IMR-90 (cell line): ENCODE data around the gene SYNPR. TPM values are rescaled to one million over a fixed set of nuclear protein-coding genes. Genes with fewer than 3 reads are reported as not detected.

Experiments
- ATAC-seq: fragments of 200-7000 bp; cut with Tn5 transposase; 2 replicates; pipeline ENCODE4 v1.9.1; 2020; ENCODE audit warnings: low read depth, mild to moderate bottlenecking, moderate library complexity
- BruUV-seq: library from RNA; stranded (reverse); fragments of 400-500 nt; replicated peaks from 2 replicates; lab custom pipeline; 2021; lab: Mats Ljungman, UMichigan
- CTCF ChIA-PET: fragments of 300-600 bp; formaldehyde crosslinking; extraction: SDS; loops from one replicate; lab custom pipeline; 2021; ENCODE audit warnings: antibody characterized with exemption; lab: Yijun Ruan, JAX
- POLR2A ChIA-PET: fragments of 300-600 bp; sonication (Branson Sonifier 250); formaldehyde crosslinking; loops from one replicate; lab custom pipeline; 2022; ENCODE audit warnings: antibody characterized with exemption; ENCODE audit not compliant: unreplicated experiment; lab: Charles Lee
- DNase-seq: peaks from one replicate; pipeline ENCODE4 v3.0.0; 2013
- H2AFZ ChIP-seq: replicated peaks from 2 replicates; pipeline ENCODE3; 2013; ENCODE audit warnings: low read length, mild to moderate bottlenecking; ENCODE audit not compliant: poor library complexity
- H2AK5ac ChIP-seq: 2 replicates; pipeline ENCODE4 v1.6.1; 2013; ENCODE audit warnings: low read depth, low read length, inconsistent platforms
- H2AK9ac ChIP-seq: replicated peaks from 2 replicates; pipeline ENCODE3; 2013; ENCODE audit warnings: mild to moderate bottlenecking, low read depth, low read length, moderate library complexity; ENCODE audit not compliant: poor library complexity
- H2BK120ac ChIP-seq: 2 replicates; pipeline ENCODE4 v1.6.1; 2013; ENCODE audit warnings: low read depth, low read length, inconsistent platforms
- H2BK15ac ChIP-seq: 3 replicates; pipeline ENCODE4 v1.6.1; 2013; ENCODE audit warnings: low read depth, low read length, inconsistent platforms
- H2BK20ac ChIP-seq: 2 replicates; pipeline ENCODE4 v1.6.1; 2013; ENCODE audit warnings: low read depth, mild to moderate bottlenecking, inconsistent platforms, low read length, moderate library complexity
- H2BK5ac ChIP-seq: 2 replicates; pipeline ENCODE4 v1.6.1; 2013; ENCODE audit warnings: mild to moderate bottlenecking, low read depth, low read length, inconsistent platforms; ENCODE audit not compliant: poor library complexity, severe bottlenecking
- H3K14ac ChIP-seq: replicated peaks from 2 replicates; pipeline ENCODE4 v1.6.1; 2013; ENCODE audit warnings: low read depth, low read length, inconsistent platforms
- H3K18ac ChIP-seq: 2 replicates; pipeline ENCODE4 v1.6.1; 2013; ENCODE audit warnings: low read depth, low read length, control low read depth
- H3K23ac ChIP-seq: 2 replicates; pipeline ENCODE4 v1.6.1; 2013; ENCODE audit warnings: low read depth, low read length, inconsistent platforms
- H3K27ac ChIP-seq: 2 replicates; pipeline ENCODE4 v1.5.1; 2013; ENCODE audit warnings: mild to moderate bottlenecking, control low read depth, low read length; ENCODE audit not compliant: insufficient read depth
- H3K27me3 ChIP-seq: 2 replicates; pipeline ENCODE4 v1.6.1; 2013; ENCODE audit warnings: low read length; ENCODE audit not compliant: control insufficient read depth, insufficient read depth
- H3K36me3 ChIP-seq: 2 replicates; pipeline ENCODE4 v1.6.1; 2013; ENCODE audit warnings: low read length, mixed read lengths; ENCODE audit not compliant: control insufficient read depth, insufficient read depth
- H3K4ac ChIP-seq: 2 replicates; pipeline ENCODE4 v1.6.1; 2013; ENCODE audit warnings: low read depth, low read length, inconsistent platforms
- H3K4me1 ChIP-seq: 2 replicates; pipeline ENCODE4 v1.6.1; 2013; ENCODE audit warnings: low read length, mixed read lengths; ENCODE audit not compliant: control insufficient read depth, insufficient read depth
- H3K4me2 ChIP-seq: 2 replicates; pipeline ENCODE4 v1.6.1; 2013; ENCODE audit warnings: low read depth, mild to moderate bottlenecking, control low read depth, low read length, moderate library complexity
- H3K4me3 ChIP-seq: 2 replicates; pipeline ENCODE4 v1.5.1; 2013; ENCODE audit warnings: low read depth, mild to moderate bottlenecking, control low read depth, low read length, moderate library complexity; ENCODE audit not compliant: insufficient read depth
- H3K56ac ChIP-seq: 2 replicates; pipeline ENCODE4 v1.6.1; 2013; ENCODE audit warnings: low read length, inconsistent platforms; ENCODE audit not compliant: insufficient read depth; ENCODE audit errors: extremely low read depth
- H3K79me1 ChIP-seq, 2 experiments: 2 replicates each; pipeline ENCODE4 v1.6.1; 2013; ENCODE audit warnings: low read length in 2 of 2, inconsistent platforms in 1 of 2, low read depth in 1 of 2
- H3K9ac ChIP-seq: 2 replicates; pipeline ENCODE4 v1.6.1; 2013; ENCODE audit warnings: low read depth, low read length, control low read depth
- H3K9me1 ChIP-seq: 2 replicates; pipeline ENCODE4 v1.6.1; 2013; ENCODE audit warnings: low read length, inconsistent platforms; ENCODE audit not compliant: insufficient read depth
- H3K9me3 ChIP-seq: 2 replicates; pipeline ENCODE4 v1.6.1; 2013; ENCODE audit warnings: low read length; ENCODE audit not compliant: control insufficient read depth, insufficient read depth
- H4K20me1 ChIP-seq: 2 replicates; pipeline ENCODE4 v1.6.1; 2013; ENCODE audit warnings: low read length, inconsistent platforms; ENCODE audit not compliant: insufficient read depth
- H4K5ac ChIP-seq: 2 replicates; pipeline ENCODE4 v1.6.1; 2013; ENCODE audit warnings: mild to moderate bottlenecking, low read depth, low read length, control low read depth
- H4K8ac ChIP-seq, 2 experiments: 2 replicates each; pipeline ENCODE4 v1.6.1; 2013; ENCODE audit warnings: low read depth in 2 of 2, low read length in 2 of 2, control low read depth in 1 of 2, inconsistent platforms in 1 of 2
- H4K91ac ChIP-seq: 2 replicates; pipeline ENCODE4 v1.6.1; 2013; ENCODE audit warnings: low read depth, low read length, inconsistent platforms; ENCODE audit not compliant: insufficient read depth
- BHLHE40 ChIP-seq: fragments of 150-350 bp; IDR thresholded peaks from 2 replicates; pipeline ENCODE4 v1.6.1; 2016; ENCODE audit warnings: mild to moderate bottlenecking, low read depth, low read length
- CEBPB ChIP-seq: IDR thresholded peaks from 2 replicates; pipeline ENCODE4 v1.6.1; 2012; ENCODE audit warnings: low read depth, low read length, improper control_type of control experiment
- CHD1 ChIP-seq: IDR thresholded peaks from 2 replicates; pipeline ENCODE4 v1.6.1; 2012; ENCODE audit warnings: low read depth, low read length, improper control_type of control experiment
- CTCF ChIP-seq: conservative IDR thresholded peaks from 2 replicates; pipeline ENCODE4 v1.5.1; 2012; ENCODE audit warnings: mild to moderate bottlenecking, low read depth, low read length, improper control_type of control experiment
- ELK1 ChIP-seq: fragments of 150-350 bp; IDR thresholded peaks from 2 replicates; pipeline ENCODE4 v1.6.1; 2016; ENCODE audit warnings: low read depth, mild to moderate bottlenecking, low read length, moderate library complexity, borderline replicate concordance
- FOS ChIP-seq: fragments of 150-350 bp; IDR thresholded peaks from 2 replicates; pipeline ENCODE4 v1.6.1; 2016; ENCODE audit warnings: low read depth, low read length
- MAFK ChIP-seq: IDR thresholded peaks from 2 replicates; pipeline ENCODE4 v1.6.1; 2012; ENCODE audit warnings: low read depth, low read length, improper control_type of control experiment
- MAZ ChIP-seq: IDR thresholded peaks from 2 replicates; pipeline ENCODE4 v1.6.1; 2012; ENCODE audit warnings: low read depth, mild to moderate bottlenecking, low read length, improper control_type of control experiment, moderate library complexity, borderline replicate concordance
- MXI1 ChIP-seq: IDR thresholded peaks from 2 replicates; pipeline ENCODE4 v1.6.1; 2012; ENCODE audit warnings: low read depth, mild to moderate bottlenecking, low read length, moderate library complexity, borderline replicate concordance
- NFE2L2 ChIP-seq: fragments of 150-350 bp; IDR thresholded peaks from 2 replicates; pipeline ENCODE4 v1.6.1; 2016; ENCODE audit warnings: low read depth, mild to moderate bottlenecking, low read length
- POLR2A ChIP-seq: IDR thresholded peaks from 2 replicates; pipeline ENCODE4 v1.6.1; 2012; ENCODE audit warnings: mild to moderate bottlenecking, low read depth, low read length
- RAD21 ChIP-seq: IDR thresholded peaks from 2 replicates; pipeline ENCODE4 v1.6.1; 2012; ENCODE audit warnings: low read length, improper control_type of control experiment
- RCOR1 ChIP-seq: IDR thresholded peaks from 2 replicates; pipeline ENCODE4 v1.6.1; 2012; ENCODE audit warnings: mild to moderate bottlenecking, low read length, improper control_type of control experiment; ENCODE audit not compliant: insufficient replicate concordance
- RFX5 ChIP-seq: IDR thresholded peaks from 2 replicates; pipeline ENCODE4 v1.8.0; 2012; ENCODE audit warnings: low read depth, mild to moderate bottlenecking, low read length, moderate library complexity
- SMC3 ChIP-seq: fragments of 150-350 bp; IDR thresholded peaks from 2 replicates; pipeline ENCODE4 v1.6.1; 2016; ENCODE audit warnings: low read depth, mild to moderate bottlenecking, antibody characterized with exemption, low read length, moderate library complexity
- USF2 ChIP-seq: fragments of 150-350 bp; IDR thresholded peaks from 2 replicates; pipeline ENCODE4 v1.6.1; 2017; ENCODE audit warnings: mild to moderate bottlenecking, antibody characterized with exemption, low read length, low read depth
- dilution Hi-C: fragments of 300-500 bp; cut with HindIII; formaldehyde crosslinking; loops from one replicate; pipeline ENCODE4 v1.14.3; 2018; ENCODE audit warnings: low sequenced_read_pairs; ENCODE audit not compliant: unreplicated experiment
- in situ Hi-C: fragments of 300-500 bp; cut with MboI; formaldehyde crosslinking; loops from 3 replicates; pipeline ENCODE4 v1.14.3; 2019; ENCODE audit warnings: low sequenced_read_pairs, inconsistent platforms, mixed read lengths
- intact Hi-C: fragments of 100-400 bp; cut with micrococcal nuclease; formaldehyde crosslinking; loops from 2 replicates; pipeline ENCODE4 v1.10.0; 2022
- polyA plus RNA-seq, 3 experiments: library from polyadenylated mRNA; depleted of rRNA; stranded (reverse); fragments of >200 nt; gene quantifications; 2 replicates each; pipeline ENCODE4 v1.2.3, GENCODE V29; 2012; ENCODE audit warnings: low replicate concordance in 1 of 3
- total RNA-seq: library from RNA; depleted of rRNA; stranded (reverse); fragments of >200 nt; gene quantifications from 2 replicates; pipeline ENCODE4 v1.2.3, GENCODE V29; 2012

SYNPR gene
- total and polyA plus RNA-seq, 2 of the 4 experiments (the other 2 are of a cell fraction): not detected

GRCh38 chr3:63458405-63458804 lies 180.3 kb downstream of the SYNPR start:
- no TSS peak for BruUV-seq

More at GRCh38 chr3:63458405-63458804, 180.3 kb downstream of the SYNPR start:
- Histone ChIP-seq H3K18ac (no peak overlapping the region), H3K9me1 (no peaks in the 10 kb centered on the region), H4K5ac (no peak overlapping the region), H3K27ac (no peak overlapping the region), H3K56ac (no peak overlapping the region), H4K8ac (no peak overlapping the region), H3K4ac (no peak overlapping the region), H2AK9ac (no peak overlapping the region), H3K79me1 (no peaks in the 10 kb centered on the region), H2BK15ac (no peak overlapping the region), H3K27me3 (no peaks in the 10 kb centered on the region), H3K4me3 (no peak overlapping the region), H3K4me1 (no peaks in the 10 kb centered on the region), H3K9me3 (no peaks in the 10 kb centered on the region), H3K14ac (no peak overlapping the region), H2AFZ (no peak overlapping the region), H2BK120ac (no peak overlapping the region), H4K91ac (no peak overlapping the region), H3K9ac (no peak overlapping the region), H2BK5ac (no peak overlapping the region), H2AK5ac (no peak overlapping the region), H3K4me2 (no peak overlapping the region), H3K36me3 (no peaks in the 10 kb centered on the region), H4K20me1 (no peaks in the 10 kb centered on the region), H2BK20ac (no peak overlapping the region), H3K23ac (no peak overlapping the region)
- in situ Hi-C loops: no loop called here
- ChIA-PET POLR2A (no interaction called here), CTCF (no interaction called here)
- intact Hi-C loops: no loop called here
- TF ChIP-seq CEBPB (no peak), MAZ (no peak), RFX5 (no peak), SMC3 (no peak), ELK1 (no peak), NFE2L2 (no peak), BHLHE40 (no peak), USF2 (no peak), MXI1 (no peak), CTCF (no peak), POLR2A (no peak), CHD1 (no peak), FOS (no peak), RAD21 (no peak), RCOR1 (no peak), MAFK (no peak)
- DNase-seq (no peak), ATAC-seq (no peak)
- dilution Hi-C loops: no loop called here
